Spinal cord (tissue), 10 donors: ENCODE results near the gene TMEM91. TPM values are rescaled to one million over a fixed set of nuclear protein-coding genes. Genes with fewer than 3 reads are reported as not detected.
"Not testable (repeated sequence)": the region's sequence is repeated elsewhere in the genome, so short reads cannot be mapped to it uniquely, and the experiment has no call there.

Experiments used
- DNase-seq, 6 donors: peaks; one replicate each; pipeline versions ENCODE4 v3.0.0 to v3.0.0-alpha.2; 2013 to 2015; ENCODE audit warnings: low spot score in 6 of 6, low read depth in 4 of 6
- H3K27ac ChIP-seq: one replicate; pipeline ENCODE4 v1.5.1; 2013; ENCODE audit warnings: low read depth, low read length, control low read depth
- H3K27me3 ChIP-seq: one replicate; pipeline ENCODE4 v1.6.1; 2013; ENCODE audit warnings: low read length; ENCODE audit not compliant: control insufficient read depth, insufficient read depth
- H3K36me3 ChIP-seq: one replicate; pipeline ENCODE4 v1.6.1; 2013; ENCODE audit warnings: low read length; ENCODE audit not compliant: control insufficient read depth, insufficient read depth
- H3K4me1 ChIP-seq: one replicate; pipeline ENCODE4 v1.6.1; 2013; ENCODE audit warnings: low read length; ENCODE audit not compliant: control insufficient read depth, insufficient read depth
- H3K4me3 ChIP-seq: one replicate; pipeline ENCODE4 v1.5.1; 2013; ENCODE audit warnings: low read depth, low read length, control low read depth
- H3K9me3 ChIP-seq: one replicate; pipeline ENCODE4 v1.6.1; 2013; ENCODE audit warnings: low read length; ENCODE audit not compliant: control insufficient read depth, insufficient read depth
- WGBS: methylation state at CpG from one replicate; pipeline ENCODE4 v1.1.5; 2013; ENCODE audit warnings: missing lambda C conversion rate; ENCODE audit not compliant: insufficient coverage; 5-methylcytosine and 5-hydroxymethylcytosine counted together
- polyA plus RNA-seq, 2 donors: library from polyadenylated mRNA; unstranded; fragments of 120-200 nt; gene quantifications; one replicate each; pipeline ENCODE4 v1.2.1, GENCODE V29; 2013; ENCODE audit not compliant: insufficient read length in 2 of 2
- total RNA-seq, 2 donors: library from RNA; depleted of rRNA in 1 of 2; stranded (reverse); fragments of 120-200 nt in 1 of 2; fragments of >200 nt in 1 of 2; gene quantifications; one replicate each; pipeline versions ENCODE4 v1.2.3 to v1.2.4, GENCODE V29; 2013 to 2014
- donor health status: healthy.

The TMEM91 gene
- total and polyA plus RNA-seq, 4 donors = 8.1 to 37.5 (median 26.8) TPM

GRCh38 chr19:41332468-41332867, 43.9 kb upstream of the TMEM91 start:
- Histone ChIP-seq H3K4me1 (peaks cover 26% of the 10 kb centered on the region), H3K27me3 (no peaks in the 10 kb centered on the region), H3K9me3 (no peaks in the 10 kb centered on the region), H3K27ac (no peak overlapping the region), H3K36me3 (peaks cover 5% of the 10 kb centered on the region), H3K4me3 (no peak overlapping the region)
- 86% methylated on average over 5 of the region's 5 CpGs for WGBS
- DNase-seq = no peak

- Histone ChIP-seq H3K4me1 (peaks cover 12% of the 10 kb centered on the region), H3K9me3 (no peaks in the 10 kb centered on the region), H3K27me3 (no peaks in the 10 kb centered on the region), H3K36me3 (peaks cover 5% of the 10 kb centered on the region), H3K27ac (no peak overlapping the region), H3K4me3 (no peak overlapping the region)
- 100% methylated on average over 1 of the region's 5 CpGs for WGBS
- DNase-seq = no peak
Measured at GRCh38 chr19:41334793-41335192, 41.5 kb upstream of the TMEM91 start.

GRCh38 chr19:41335467-41335866, 40.9 kb upstream of the TMEM91 start:
- WGBS = 92% methylated on average over 9 of the region's 10 CpGs
- Histone ChIP-seq H3K27ac (no peak overlapping the region), H3K4me3 (no peak overlapping the region), H3K36me3 (peaks cover 9% of the 10 kb centered on the region), H3K9me3 (no peaks in the 10 kb centered on the region), H3K27me3 (no peaks in the 10 kb centered on the region), H3K4me1 (peaks cover 8% of the 10 kb centered on the region)
- DNase-seq = no peak

GRCh38 chr19:41339936-41340335, 36.4 kb upstream of the TMEM91 start:
- no peak overlapping the region for H3K4me3 ChIP-seq
- no peak overlapping the region for H3K27ac ChIP-seq
- no peaks in the 10 kb centered on the region for H3K4me1 ChIP-seq
- no peaks in the 10 kb centered on the region for H3K27me3 ChIP-seq
- no peaks in the 10 kb centered on the region for H3K9me3 ChIP-seq
- WGBS = 100% methylated on average over 5 of the region's 5 CpGs
- H3K36me3 ChIP-seq = peaks cover 20% of the 10 kb centered on the region
- no peak for DNase-seq

- no peak for DNase-seq
- Histone ChIP-seq H3K4me1 (no peaks in the 10 kb centered on the region), H3K9me3 (no peaks in the 10 kb centered on the region), H3K27ac (no peak overlapping the region), H3K4me3 (no peak overlapping the region), H3K36me3 (peaks cover 22% of the 10 kb centered on the region), H3K27me3 (no peaks in the 10 kb centered on the region)
- WGBS = 91% methylated on average over 13 of the region's 20 CpGs
Measured at GRCh38 chr19:41341669-41342490, 34.5 kb upstream of the TMEM91 start.

GRCh38 chr19:41344162-41344561, 32.2 kb upstream of the TMEM91 start:
- H3K4me3 ChIP-seq = no peak overlapping the region
- DNase-seq = no peak
- no peaks in the 10 kb centered on the region for H3K4me1 ChIP-seq
- no peaks in the 10 kb centered on the region for H3K9me3 ChIP-seq
- peaks cover 24% of the 10 kb centered on the region for H3K36me3 ChIP-seq
- 100% methylated on average over 2 of the region's 2 CpGs for WGBS
- no peak overlapping the region for H3K27ac ChIP-seq
- H3K27me3 ChIP-seq = no peaks in the 10 kb centered on the region

- H3K4me3 ChIP-seq, H3K27ac ChIP-seq, H3K9me3 ChIP-seq, DNase-seq: not testable (repeated sequence)
- no CpG with 5 or more reads among the region's 9 CpGs for WGBS
- peaks cover 14% of the 10 kb centered on the region for H3K4me1 ChIP-seq
- H3K27me3 ChIP-seq = peaks cover 15% of the 10 kb centered on the region
- H3K36me3 ChIP-seq = peaks cover 16% of the 10 kb centered on the region
Measured at GRCh38 chr19:41346916-41347315, 29.4 kb upstream of the TMEM91 start.

GRCh38 chr19:41350735-41351338, 25.5 kb upstream of the TMEM91 start:
- H3K9me3 ChIP-seq = no peaks in the 10 kb centered on the region
- H3K4me1 ChIP-seq = peaks cover 42% of the 10 kb centered on the region
- WGBS = 6% methylated on average over 17 of the region's 22 CpGs
- H3K36me3 ChIP-seq = peaks cover 8% of the 10 kb centered on the region
- peaks cover 40% of the 10 kb centered on the region for H3K27me3 ChIP-seq
- no peak overlapping the region for H3K27ac ChIP-seq
- peak in 1 of 6 donors; percentile 12 for DNase-seq
- H3K4me3 ChIP-seq = peak overlapping the region; percentile 49

GRCh38 chr19:41351339-41352245, 24.7 kb upstream of the TMEM91 start:
- H3K4me1 ChIP-seq = peaks cover 42% of the 10 kb centered on the region
- no peak for DNase-seq
- WGBS = under 1% methylated on average over 58 of the region's 58 CpGs
- peaks cover 9% of the 10 kb centered on the region for H3K36me3 ChIP-seq
- peaks cover 40% of the 10 kb centered on the region for H3K27me3 ChIP-seq
- H3K9me3 ChIP-seq = no peaks in the 10 kb centered on the region
- peak overlapping the region; percentile 49 for H3K4me3 ChIP-seq
- H3K27ac ChIP-seq = no peak overlapping the region
